ENCODE results near the gene MAN2A2.
A peak's percentile ranks its signal among the peaks of the same experiment; 100 is the strongest.

Gene MAN2A2

GRCh38 chr15:90941038-90941437, 37.9 kb downstream of the MAN2A2 start:
- peaks cover 70 to 83% of the 10 kb centered on the region in 2 experiments for H3K36me3 ChIP-seq (ENCODE audit: control insufficient read depth in 1 of 2, insufficient read depth in 2 of 2, low read depth in 1 of 2, low read length in 2 of 2)
- peak overlapping the region in 1 of 2 experiments; percentile 6 for H2BK12ac ChIP-seq (ENCODE audit: low read length in 2 of 2)
- no peak overlapping the region for H3K4me3 ChIP-seq (ENCODE audit: insufficient read depth in 1 of 2, low read depth in 1 of 2, low read length in 2 of 2)
- no peaks in the 10 kb centered on the region for H3K9me3 ChIP-seq (ENCODE audit: control insufficient read depth, low read length)
- H2BK15ac ChIP-seq (ENCODE audit: low read depth, poor library complexity, severe bottlenecking) = no peak overlapping the region
- H2AK5ac ChIP-seq (ENCODE audit: low read length, severe bottlenecking) = no peak overlapping the region
- H3K27me3 ChIP-seq (ENCODE audit: control insufficient read depth in 1 of 2, insufficient read depth in 1 of 2, low read length in 2 of 2) = no peaks in the 10 kb centered on the region
- no peak overlapping the region for H3K27ac ChIP-seq (ENCODE audit: low read length, poor library complexity, severe bottlenecking)
- no peak overlapping the region for H3K23ac ChIP-seq (ENCODE audit: low read length in 2 of 2)
- H3K14ac ChIP-seq (ENCODE audit: low read length in 2 of 2) = no peak overlapping the region
- no peak for DNase-seq
- no peak overlapping the region for H3K9ac ChIP-seq (ENCODE audit: low read length)
- H3K18ac ChIP-seq (ENCODE audit: low read depth in 1 of 2, low read length in 2 of 2) = no peak overlapping the region
- no peak overlapping the region for H4K8ac ChIP-seq (ENCODE audit: low read length)
- no peak overlapping the region for H2BK5ac ChIP-seq (ENCODE audit: low read depth, low read length, poor library complexity, severe bottlenecking)
- peaks cover 45% of the 10 kb centered on the region for H3K79me1 ChIP-seq (replicated peaks; ENCODE audit: low read length, poor library complexity, severe bottlenecking)
- 98% methylated on average over 4 of the region's 4 CpGs for WGBS
- no peak overlapping the region for H2AFZ ChIP-seq (ENCODE audit: low read depth, low read length)
- no peak overlapping the region for H3K4me2 ChIP-seq (ENCODE audit: low read length, poor library complexity, severe bottlenecking)
- H3K4me1 ChIP-seq (ENCODE audit: control insufficient read depth, insufficient read depth, low read depth, low read length) = peaks cover 10% of the 10 kb centered on the region
- H3K4ac ChIP-seq (ENCODE audit: low read depth in 1 of 2, low read length in 2 of 2) = no peak overlapping the region
- H4K91ac ChIP-seq (ENCODE audit: low read length) = no peak overlapping the region
- no peak overlapping the region for H2BK120ac ChIP-seq (ENCODE audit: low read depth, low read length)

- no peak overlapping the region for H3K23ac ChIP-seq (ENCODE audit: low read length in 2 of 2)
- H2BK12ac ChIP-seq (ENCODE audit: low read length in 2 of 2) = no peak overlapping the region
Observed at GRCh38 chr15:90942354-90943120, 39.4 kb downstream of the MAN2A2 start.

GRCh38 chr15:90945091-90945490, 42.0 kb downstream of the MAN2A2 start:
- no peaks in the 10 kb centered on the region for H3K9me3 ChIP-seq (ENCODE audit: control insufficient read depth, low read length)
- H4K91ac ChIP-seq (ENCODE audit: low read length) = no peak overlapping the region
- no peak overlapping the region for H3K14ac ChIP-seq (ENCODE audit: low read length in 2 of 2)
- H3K27me3 ChIP-seq (ENCODE audit: control insufficient read depth in 1 of 2, insufficient read depth in 1 of 2, low read length in 2 of 2) = no peaks in the 10 kb centered on the region
- no peak overlapping the region for H4K8ac ChIP-seq (ENCODE audit: low read length)
- no peak overlapping the region for H2AK5ac ChIP-seq (ENCODE audit: low read length, severe bottlenecking)
- peaks cover 28% of the 10 kb centered on the region for H3K79me1 ChIP-seq (replicated peaks; ENCODE audit: low read length, poor library complexity, severe bottlenecking)
- H3K4me3 ChIP-seq (ENCODE audit: insufficient read depth in 1 of 2, low read depth in 1 of 2, low read length in 2 of 2) = no peak overlapping the region
- H2BK5ac ChIP-seq (ENCODE audit: low read depth, low read length, poor library complexity, severe bottlenecking) = no peak overlapping the region
- H3K18ac ChIP-seq (ENCODE audit: low read depth in 1 of 2, low read length in 2 of 2) = no peak overlapping the region
- no peak overlapping the region for H2AFZ ChIP-seq (ENCODE audit: low read depth, low read length)
- H3K23ac ChIP-seq (ENCODE audit: low read length in 2 of 2) = no peak overlapping the region
- H3K27ac ChIP-seq (ENCODE audit: low read length, poor library complexity, severe bottlenecking) = no peak overlapping the region
- peaks cover 86 to 87% of the 10 kb centered on the region in 2 experiments for H3K36me3 ChIP-seq (ENCODE audit: control insufficient read depth in 1 of 2, insufficient read depth in 2 of 2, low read depth in 1 of 2, low read length in 2 of 2)
- H2BK12ac ChIP-seq (ENCODE audit: low read length in 2 of 2) = no peak overlapping the region
- WGBS = over 99% methylated on average over 7 of the region's 7 CpGs
- no peak overlapping the region for H3K4ac ChIP-seq (ENCODE audit: low read depth in 1 of 2, low read length in 2 of 2)
- no peak for DNase-seq
- H3K4me2 ChIP-seq (ENCODE audit: low read length, poor library complexity, severe bottlenecking) = no peak overlapping the region
- no peak overlapping the region for H2BK15ac ChIP-seq (ENCODE audit: low read depth, poor library complexity, severe bottlenecking)
- no peak overlapping the region for H2BK120ac ChIP-seq (ENCODE audit: low read depth, low read length)
- peaks cover 27% of the 10 kb centered on the region for H3K4me1 ChIP-seq (ENCODE audit: control insufficient read depth, insufficient read depth, low read depth, low read length)
- no peak overlapping the region for H3K9ac ChIP-seq (ENCODE audit: low read length)

More at GRCh38 chr15:90942354-90943120, 39.4 kb downstream of the MAN2A2 start:
- Histone ChIP-seq H3K4me2 (ENCODE audit: low read length, poor library complexity, severe bottlenecking) (no peak overlapping the region), H3K27ac (ENCODE audit: low read length, poor library complexity, severe bottlenecking) (no peak overlapping the region), H4K8ac (ENCODE audit: low read length) (no peak overlapping the region), H2AK5ac (ENCODE audit: low read length, severe bottlenecking) (no peak overlapping the region), H2BK15ac (ENCODE audit: low read depth, poor library complexity, severe bottlenecking) (no peak overlapping the region), H4K91ac (ENCODE audit: low read length) (no peak overlapping the region), H3K36me3 (ENCODE audit: control insufficient read depth in 1 of 2, insufficient read depth in 2 of 2, low read depth in 1 of 2, low read length in 2 of 2) (peaks cover 81 to 86% of the 10 kb centered on the region in 2 experiments), H2BK120ac (ENCODE audit: low read depth, low read length) (no peak overlapping the region), H2AFZ (ENCODE audit: low read depth, low read length) (no peak overlapping the region), H3K4me3 (ENCODE audit: insufficient read depth in 1 of 2, low read depth in 1 of 2, low read length in 2 of 2) (no peak overlapping the region), H3K27me3 (ENCODE audit: control insufficient read depth in 1 of 2, insufficient read depth in 1 of 2, low read length in 2 of 2) (no peaks in the 10 kb centered on the region), H3K4ac (ENCODE audit: low read depth in 1 of 2, low read length in 2 of 2) (no peak overlapping the region), H3K79me1 (replicated peaks; ENCODE audit: low read length, poor library complexity, severe bottlenecking) (peaks cover 39% of the 10 kb centered on the region), H3K4me1 (ENCODE audit: control insufficient read depth, insufficient read depth, low read depth, low read length) (peaks cover 10% of the 10 kb centered on the region), H2BK5ac (ENCODE audit: low read depth, low read length, poor library complexity, severe bottlenecking) (no peak overlapping the region), H3K18ac (ENCODE audit: low read depth in 1 of 2, low read length in 2 of 2) (no peak overlapping the region), H3K9me3 (ENCODE audit: control insufficient read depth, low read length) (no peaks in the 10 kb centered on the region), H3K14ac (ENCODE audit: low read length in 2 of 2) (no peak overlapping the region), H3K9ac (ENCODE audit: low read length) (no peak overlapping the region)
- DNase-seq = no peak
- 92% methylated on average over 12 of the region's 12 CpGs for WGBS

- 98% methylated on average over 16 of the region's 16 CpGs for WGBS
- DNase-seq = no peak
- H4K8ac ChIP-seq (ENCODE audit: low read length) = no peak overlapping the region
Observed at GRCh38 chr15:90946538-90946937, 43.4 kb downstream of the MAN2A2 start.

More at GRCh38 chr15:90946538-90946937, 43.4 kb downstream of the MAN2A2 start:
- Histone ChIP-seq H2BK120ac (ENCODE audit: low read depth, low read length) (no peak overlapping the region), H3K4me2 (ENCODE audit: low read length, poor library complexity, severe bottlenecking) (no peak overlapping the region), H3K4me3 (ENCODE audit: insufficient read depth in 1 of 2, low read depth in 1 of 2, low read length in 2 of 2) (no peak overlapping the region), H3K23ac (ENCODE audit: low read length in 2 of 2) (no peak overlapping the region), H2AK5ac (ENCODE audit: low read length, severe bottlenecking) (no peak overlapping the region), H3K9ac (ENCODE audit: low read length) (no peak overlapping the region), H3K27me3 (ENCODE audit: control insufficient read depth in 1 of 2, insufficient read depth in 1 of 2, low read length in 2 of 2) (no peaks in the 10 kb centered on the region), H2BK5ac (ENCODE audit: low read depth, low read length, poor library complexity, severe bottlenecking) (no peak overlapping the region), H2BK15ac (ENCODE audit: low read depth, poor library complexity, severe bottlenecking) (no peak overlapping the region), H4K91ac (ENCODE audit: low read length) (no peak overlapping the region), H3K14ac (ENCODE audit: low read length in 2 of 2) (no peak overlapping the region), H2BK12ac (ENCODE audit: low read length in 2 of 2) (no peak overlapping the region), H3K18ac (ENCODE audit: low read depth in 1 of 2, low read length in 2 of 2) (no peak overlapping the region), H3K4me1 (ENCODE audit: control insufficient read depth, insufficient read depth, low read depth, low read length) (peaks cover 24% of the 10 kb centered on the region), H3K79me1 (replicated peaks; ENCODE audit: low read length, poor library complexity, severe bottlenecking) (peaks cover 24% of the 10 kb centered on the region), H2AFZ (ENCODE audit: low read depth, low read length) (no peak overlapping the region), H3K36me3 (ENCODE audit: control insufficient read depth in 1 of 2, insufficient read depth in 2 of 2, low read depth in 1 of 2, low read length in 2 of 2) (peaks cover 84 to 87% of the 10 kb centered on the region in 2 experiments), H3K4ac (ENCODE audit: low read depth in 1 of 2, low read length in 2 of 2) (no peak overlapping the region), H3K9me3 (ENCODE audit: control insufficient read depth, low read length) (no peaks in the 10 kb centered on the region), H3K27ac (ENCODE audit: low read length, poor library complexity, severe bottlenecking) (no peak overlapping the region)

All from mesenchymal stem cell (in vitro differentiated cells and primary cell).